Measurements from ENCODE around the gene FRAS1.

FRAS1 gene

DNA sequence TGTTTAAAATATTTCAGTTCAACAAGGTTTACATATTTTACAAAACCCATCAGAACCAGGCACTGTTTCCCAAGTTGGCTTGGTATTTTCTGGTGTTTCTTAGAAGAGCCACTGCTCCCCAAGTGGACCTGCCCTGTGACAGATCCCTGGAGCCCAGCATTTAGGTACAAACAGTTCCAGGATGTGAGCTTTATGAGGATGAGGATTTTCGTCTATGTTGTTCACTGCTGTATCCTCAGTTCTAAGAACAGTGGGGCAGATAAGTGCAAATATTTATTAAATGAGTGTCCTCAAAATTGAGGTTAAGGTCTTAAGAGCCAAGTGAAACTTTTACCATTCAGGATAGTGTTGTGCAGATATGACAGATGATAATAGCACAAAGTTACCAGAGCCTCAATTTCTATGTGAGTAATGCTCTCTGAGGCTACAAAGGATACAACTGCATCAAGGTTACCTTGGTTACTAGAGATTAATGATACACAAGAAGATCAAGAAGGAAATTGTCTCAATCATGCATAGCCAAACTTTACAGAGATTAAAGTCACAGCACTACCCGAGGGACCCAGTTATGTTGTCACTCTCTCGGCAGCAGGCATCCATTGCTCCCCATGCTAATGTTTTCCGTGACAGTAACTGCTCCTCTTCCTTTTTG is 531.9 kb downstream of the FRAS1 start:
- TF ChIP-seq FOXP2 (optimal IDR thresholded peaks at IDR 0.05; ENCODE audit: borderline replicate concordance, extremely low read depth, extremely low read length, insufficient read depth) (no peak), REST (IDR thresholded peaks at IDR 0.05; ENCODE audit: insufficient read depth in 1 of 2, low read depth in 2 of 2, low read length in 2 of 2) (no peak), POLR2AphosphoS5 (IDR thresholded peaks at IDR 0.05; ENCODE audit: low read depth, low read length) (no peak), TAF1 (IDR thresholded peaks at IDR 0.05; ENCODE audit: borderline replicate concordance, insufficient read depth, low read length) (no peak), SIN3A (IDR thresholded peaks at IDR 0.05; ENCODE audit: borderline replicate concordance, insufficient read depth, low read length) (no peak)

DNA sequence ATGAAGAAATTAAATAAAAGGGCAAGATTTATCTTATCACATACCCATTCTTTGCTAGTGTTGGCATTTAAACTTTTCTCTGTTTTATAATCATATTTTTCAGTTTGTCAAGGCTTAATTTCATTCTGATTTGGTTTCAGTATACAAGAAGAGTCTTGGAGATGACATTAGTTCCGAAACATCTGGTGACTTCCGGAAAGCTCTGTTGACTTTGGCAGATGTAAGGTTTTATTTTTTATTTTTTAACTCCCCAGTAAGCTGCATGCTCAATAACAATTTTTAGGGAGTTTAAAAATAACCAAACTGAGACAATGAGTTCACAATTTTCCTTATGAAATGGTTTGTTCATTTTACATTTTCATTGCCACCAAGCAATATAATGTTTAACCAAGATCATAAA is 534.3 kb downstream of the FRAS1 start:
- TF ChIP-seq POLR2AphosphoS5 (IDR thresholded peaks at IDR 0.05; ENCODE audit: low read depth, low read length) (no peak), SIN3A (IDR thresholded peaks at IDR 0.05; ENCODE audit: borderline replicate concordance, insufficient read depth, low read length) (no peak), FOXP2 (optimal IDR thresholded peaks at IDR 0.05; ENCODE audit: borderline replicate concordance, extremely low read depth, extremely low read length, insufficient read depth) (no peak), REST (IDR thresholded peaks at IDR 0.05; ENCODE audit: insufficient read depth in 1 of 2, low read depth in 2 of 2, low read length in 2 of 2) (no peak), TAF1 (IDR thresholded peaks at IDR 0.05; ENCODE audit: borderline replicate concordance, insufficient read depth, low read length) (no peak)

GRCh38 chr4:78592088-78592783 is 535.1 kb downstream of the FRAS1 start:
- no peak for TF ChIP-seq FOXP2 (optimal IDR thresholded peaks at IDR 0.05; ENCODE audit: borderline replicate concordance, extremely low read depth, extremely low read length, insufficient read depth)
- no peak for TF ChIP-seq REST (IDR thresholded peaks at IDR 0.05; ENCODE audit: insufficient read depth in 1 of 2, low read depth in 2 of 2, low read length in 2 of 2)
- no peak for TF ChIP-seq POLR2AphosphoS5 (IDR thresholded peaks at IDR 0.05; ENCODE audit: low read depth, low read length)
- no peak for TF ChIP-seq TAF1 (IDR thresholded peaks at IDR 0.05; ENCODE audit: borderline replicate concordance, insufficient read depth, low read length)
- TF ChIP-seq SIN3A (IDR thresholded peaks at IDR 0.05; ENCODE audit: borderline replicate concordance, insufficient read depth, low read length): no peak

Data from PFSK-1 (cell line).